HL-60 (cell line): ENCODE data around the gene DTYMK.
A peak's percentile ranks its signal among the peaks of the same experiment; 100 is the strongest.
"Not testable (repeated sequence)": the region's sequence is repeated elsewhere in the genome, so short reads cannot be mapped to it uniquely, and the experiment has no call there.

ENCODE experiments used
- DNase-seq, 2 experiments: peaks; one replicate each; pipeline ENCODE4 v3.0.0-alpha.2; 2010 to 2020; ENCODE audit warnings: low read depth in 1 of 2, low spot score in 1 of 2
- H3K27ac ChIP-seq: fragments of 250-450 bp; sonication (Bioruptor Pico); replicated peaks from 2 replicates; pipeline ENCODE4 v1.5.1; 2020; ENCODE audit warnings: mild to moderate bottlenecking, moderate library complexity
- H3K27me3 ChIP-seq: fragments of 250-450 bp; sonication (Bioruptor Pico); 2 replicates; pipeline ENCODE4 v1.5.1; 2021; ENCODE audit warnings: mild to moderate bottlenecking, moderate library complexity; ENCODE audit not compliant: insufficient read depth, poor library complexity, severe bottlenecking
- H3K4me3 ChIP-seq: replicated peaks from 2 replicates; pipeline ENCODE4 v1.5.1; 2011; ENCODE audit warnings: mild to moderate bottlenecking, control low read depth, low read length; ENCODE audit not compliant: insufficient read depth
- CTCF ChIP-seq: IDR thresholded peaks from one replicate; pipeline ENCODE4 v1.5.1; 2011; ENCODE audit warnings: low read length, control low read depth, inconsistent platforms; ENCODE audit not compliant: insufficient read depth
- GABPA ChIP-seq: IDR thresholded peaks from 2 replicates; pipeline ENCODE4 v1.6.1; 2012; ENCODE audit warnings: low read depth
- POLR2AphosphoS5 ChIP-seq: IDR thresholded peaks from 2 replicates; pipeline ENCODE4 v1.6.1; 2012; ENCODE audit warnings: low read depth
- REST ChIP-seq: IDR thresholded peaks from 2 replicates; pipeline ENCODE4 v1.6.1; 2012; ENCODE audit warnings: low read depth; ENCODE audit not compliant: insufficient replicate concordance
- SPI1 ChIP-seq: IDR thresholded peaks from 2 replicates; pipeline ENCODE4 v1.6.1; 2012; ENCODE audit warnings: low read depth, mild to moderate bottlenecking, borderline replicate concordance

DTYMK gene

DNA sequence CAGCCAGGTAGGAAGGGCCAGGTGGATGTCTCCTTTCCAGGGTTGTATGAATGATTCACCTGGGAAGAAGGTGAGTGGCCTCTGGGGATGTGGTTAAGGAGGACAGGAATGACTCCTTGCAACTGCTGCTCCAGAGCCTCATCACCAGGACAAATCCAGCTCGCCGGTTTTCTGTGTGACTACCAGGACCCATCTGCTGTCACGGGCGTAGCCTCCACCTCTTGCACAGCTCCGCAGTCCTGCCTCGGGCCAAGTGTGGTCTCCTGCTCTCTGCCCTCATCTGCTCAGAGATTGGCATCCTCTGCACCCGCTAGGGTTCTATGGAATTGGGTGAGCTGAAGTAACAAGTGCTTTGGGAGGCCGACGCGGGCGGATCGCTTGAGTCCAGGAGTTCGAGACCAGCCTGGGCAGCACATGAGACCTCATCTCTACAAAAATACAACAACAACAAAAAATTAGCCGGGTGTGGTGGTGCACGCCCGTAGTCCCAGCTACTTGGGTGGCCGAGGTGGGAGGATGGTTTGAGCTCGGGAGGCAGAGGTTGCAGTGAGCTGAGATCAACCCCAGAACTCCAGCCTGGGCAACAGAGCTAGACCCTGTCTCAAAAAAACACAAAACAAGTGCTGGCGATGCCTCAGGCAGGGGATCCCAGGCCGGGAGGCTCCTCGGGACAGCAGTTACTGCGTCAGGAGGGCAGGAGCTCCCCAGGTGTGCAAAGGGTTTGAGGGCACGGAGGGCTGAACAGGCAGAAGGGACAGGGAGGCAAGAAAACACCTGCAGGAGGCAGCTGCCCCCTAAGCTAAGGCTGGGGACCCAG lies 47.0 kb upstream of the DTYMK start:
- Histone ChIP-seq H3K27ac (peak overlapping the region; percentile 45), H3K27me3 (no peaks in the 10 kb centered on the region), H3K4me3 (peak overlapping the region; percentile 42)
- no peak for DNase-seq
- TF ChIP-seq SPI1, result no peak
- TF ChIP-seq CTCF, result no peak
- TF ChIP-seq GABPA, result no peak
- no peak for TF ChIP-seq POLR2AphosphoS5
- no peak for TF ChIP-seq REST

GRCh38 chr2:241732513-241733186 lies 46.0 kb upstream of the DTYMK start:
- TF ChIP-seq POLR2AphosphoS5, result peak; percentile 24; the same call in 1 of the 2 replicates
- H3K4me3 ChIP-seq, H3K27me3 ChIP-seq: not testable (repeated sequence)
- H3K27ac ChIP-seq, result peak overlapping the region; percentile 54
- DNase-seq, result peak; percentile 26 to 85

- TF ChIP-seq POLR2AphosphoS5, result peak; percentile 73
- TF ChIP-seq SPI1, result no peak
- no peak overlapping the region for H3K4me3 ChIP-seq
- H3K27me3 ChIP-seq, result no peaks in the 10 kb centered on the region
- peak overlapping the region; percentile 56 for H3K27ac ChIP-seq
- DNase-seq, result peak; percentile 26 to 66
Measured at GRCh38 chr2:241730671-241731293, 44.2 kb upstream of the DTYMK start.

- TF ChIP-seq SPI1, result no peak
- TF ChIP-seq CTCF, result no peak
- no peak for TF ChIP-seq GABPA
- TF ChIP-seq REST, result no peak
- TF ChIP-seq POLR2AphosphoS5, result no peak
- H3K4me3 ChIP-seq, result no peak overlapping the region
- H3K27ac ChIP-seq, result peak overlapping the region; percentile 56; the same call in 1 of the 2 replicates
- no peaks in the 10 kb centered on the region for H3K27me3 ChIP-seq
- DNase-seq, result no peak
Measured at GRCh38 chr2:241729868-241730267, 43.3 kb upstream of the DTYMK start.
